Body of pancreas (tissue), 4 donors: ENCODE data around the gene KIF16B.

Experiments used
- POLR2A ChIP-seq, 3 donors: fragments of 450-650 bp; IDR thresholded peaks; one replicate each; pipeline ENCODE4 v1.6.1; 2016; ENCODE audit warnings: antibody characterized with exemption in 3 of 3, mild to moderate bottlenecking in 2 of 3
- TF ChIP-seq, protein P1 (sequence below), 7 experiments: fragments of 450-650 bp in 4 of 7; fragments of 200-600 bp in 3 of 7; sonication (generic) in 3 of 7; IDR thresholded peaks; one replicate each; pipeline ENCODE4 v1.5.1; 2016 to 2019; ENCODE audit warnings: antibody characterized with exemption in 7 of 7

DNA sequence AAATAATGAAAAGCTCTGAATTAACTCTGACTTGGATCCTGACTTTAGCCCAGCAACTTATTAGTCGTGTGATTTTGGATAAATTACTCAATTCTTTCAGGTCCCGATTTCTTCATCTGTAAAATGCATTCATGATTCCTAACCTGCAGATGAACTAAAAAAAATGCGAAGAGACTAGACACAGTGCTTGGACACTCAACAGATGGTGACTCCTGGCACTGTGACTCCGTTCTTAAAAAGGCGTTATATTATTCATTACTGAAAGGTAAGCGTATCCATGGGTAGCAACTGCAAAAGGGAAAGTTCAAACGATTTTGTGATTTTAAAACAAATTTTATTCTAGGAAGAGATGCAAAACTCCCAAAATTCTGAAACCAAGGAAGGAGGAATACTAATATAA, 226.3 kb downstream of the KIF16B start:
- TF ChIP-seq, protein P1, sequence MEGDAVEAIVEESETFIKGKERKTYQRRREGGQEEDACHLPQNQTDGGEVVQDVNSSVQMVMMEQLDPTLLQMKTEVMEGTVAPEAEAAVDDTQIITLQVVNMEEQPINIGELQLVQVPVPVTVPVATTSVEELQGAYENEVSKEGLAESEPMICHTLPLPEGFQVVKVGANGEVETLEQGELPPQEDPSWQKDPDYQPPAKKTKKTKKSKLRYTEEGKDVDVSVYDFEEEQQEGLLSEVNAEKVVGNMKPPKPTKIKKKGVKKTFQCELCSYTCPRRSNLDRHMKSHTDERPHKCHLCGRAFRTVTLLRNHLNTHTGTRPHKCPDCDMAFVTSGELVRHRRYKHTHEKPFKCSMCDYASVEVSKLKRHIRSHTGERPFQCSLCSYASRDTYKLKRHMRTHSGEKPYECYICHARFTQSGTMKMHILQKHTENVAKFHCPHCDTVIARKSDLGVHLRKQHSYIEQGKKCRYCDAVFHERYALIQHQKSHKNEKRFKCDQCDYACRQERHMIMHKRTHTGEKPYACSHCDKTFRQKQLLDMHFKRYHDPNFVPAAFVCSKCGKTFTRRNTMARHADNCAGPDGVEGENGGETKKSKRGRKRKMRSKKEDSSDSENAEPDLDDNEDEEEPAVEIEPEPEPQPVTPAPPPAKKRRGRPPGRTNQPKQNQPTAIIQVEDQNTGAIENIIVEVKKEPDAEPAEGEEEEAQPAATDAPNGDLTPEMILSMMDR (IDR thresholded peaks at IDR 0.05): no peak
- no peak for TF ChIP-seq POLR2A (IDR thresholded peaks at IDR 0.05)
